GM10248 (cell line): ENCODE measurements around the gene CST5.
"Not testable (repeated sequence)": the region's sequence is repeated elsewhere in the genome, so short reads cannot be mapped to it uniquely, and the experiment has no call there.

Experiments
- CTCF ChIA-PET: fragments of 300-600 bp; sonication (Branson Sonifier 250); formaldehyde crosslinking; extraction: SDS; loops from one replicate; lab custom pipeline; 2021; ENCODE audit warnings: antibody characterized with exemption; lab: Yijun Ruan, JAX
- POLR2A ChIA-PET: fragments of 350-650 bp; sonication (Branson Sonifier 250); formaldehyde crosslinking; extraction: SDS; loops from one replicate; lab custom pipeline; 2020; ENCODE audit warnings: antibody characterized with exemption; lab: Yijun Ruan, JAX
- DNase-seq: peaks from one replicate; pipeline ENCODE4 v3.0.0; 2012; ENCODE audit errors: extremely low spot score
- CTCF ChIP-seq: IDR thresholded peaks from 2 replicates; pipeline ENCODE4 v1.5.1; 2012; ENCODE audit warnings: mild to moderate bottlenecking, low read depth; ENCODE audit errors: extremely low read depth, missing control alignments, control extremely low read depth

Gene CST5

GRCh38 chr20:23879811-23880374 is 345 bp upstream of the CST5 start:
- TF ChIP-seq CTCF = no peak
- DNase-seq = no peak
- POLR2A ChIA-PET = no interaction called here
- CTCF ChIA-PET = interaction anchor here (0.9 kb wide), 1 partner anchor 9 kb away, joined by 4 read pairs; no protein-coding TSS in a partner anchor

GRCh38 chr20:23878787-23879186 is 761 bp downstream of the CST5 start:
- no peak for DNase-seq
- ChIA-PET POLR2A (interaction anchor here (0.6 kb wide), 1 partner anchor 21 kb away, joined by 9 read pairs; no protein-coding TSS in a partner anchor), CTCF (no interaction called here)
- no peak for TF ChIP-seq CTCF

GRCh38 chr20:23878016-23878542 is 1.5 kb downstream of the CST5 start:
- CTCF ChIA-PET, DNase-seq, POLR2A ChIA-PET: not testable (repeated sequence)

- no peak for DNase-seq
- ChIA-PET POLR2A (no interaction called here), CTCF (no interaction called here)
- TF ChIP-seq CTCF = no peak
Observed at GRCh38 chr20:23877524-23877923, 2.0 kb downstream of the CST5 start.

- CTCF ChIA-PET = no interaction called here
- no peak for DNase-seq
- POLR2A ChIA-PET = no interaction called here
- TF ChIP-seq CTCF = no peak
Observed at GRCh38 chr20:23875606-23876237, 3.8 kb downstream of the CST5 start.

- ChIA-PET POLR2A (no interaction called here), CTCF (no interaction called here)
- DNase-seq = no peak
- TF ChIP-seq CTCF = no peak
Observed at GRCh38 chr20:23874747-23875146, 4.8 kb downstream of the CST5 start.

- DNase-seq = no peak
- POLR2A ChIA-PET = no interaction called here
- CTCF ChIA-PET = interaction anchor here (1.5 to 2.8 kb wide), 2 partner anchors 9 to 15 kb away, joined by 4 to 7 read pairs; no protein-coding TSS in a partner anchor
- no peak for TF ChIP-seq CTCF
Observed at GRCh38 chr20:23873370-23874015, 6.1 kb downstream of the CST5 start.
